Measurements from ENCODE around the gene MFSD11. TPM values are rescaled to one million over a fixed set of nuclear protein-coding genes. Genes with fewer than 3 reads are reported as not detected.

The MFSD11 gene
- total and polyA plus RNA-seq, 2 of the 8 experiments (the other 6 are each of a cell fraction or from before 2014, with no cell fraction given): 17.7 to 19.8 TPM

DNA sequence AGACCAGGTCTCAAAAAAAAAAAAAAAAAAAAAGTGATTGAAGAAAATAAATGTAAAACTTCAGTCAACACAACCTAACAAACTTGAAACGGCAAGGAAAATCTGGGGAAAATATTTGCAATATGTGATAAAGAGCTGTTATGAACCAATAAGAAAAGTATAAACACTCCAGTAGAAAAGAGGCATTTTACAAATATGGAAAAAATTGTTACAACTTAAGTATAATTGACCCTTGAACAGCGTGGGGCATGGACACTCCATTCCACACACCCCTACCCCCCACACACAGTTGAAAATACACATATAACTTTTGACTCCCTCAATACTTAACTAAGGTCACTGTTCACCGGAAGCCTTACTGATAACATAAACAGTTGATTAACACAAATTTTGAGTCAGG, 20.7 kb downstream of the MFSD11 start:
- Histone ChIP-seq H3K27me3 (replicated peaks in 1 of 4; ENCODE audit: control insufficient read depth in 3 of 4, extremely low read depth in 1 of 4, insufficient read depth in 3 of 4, low read length in 3 of 4) (no peaks in the 10 kb centered on the region), H3K23me2 (ENCODE audit: low read depth, low read length) (no peaks in the 10 kb centered on the region), H3K27ac (ENCODE audit: low read depth, low read length) (no peak overlapping the region), H3K36me3 (ENCODE audit: control insufficient read depth in 2 of 4, insufficient read depth in 4 of 4, low read length in 3 of 4) (peaks cover 0 to 4% (median 4%) of the 10 kb centered on the region in 4 experiments; a peak in 4 of 8 replicates), H3K4ac (replicated peaks; ENCODE audit: insufficient read length, low read depth, low read length) (no peak overlapping the region), H4K5ac (ENCODE audit: insufficient read length, low read depth, low read length) (no peak overlapping the region), H4K8ac (ENCODE audit: extremely low read depth, insufficient read depth, low read length) (no peak overlapping the region), H4K91ac (replicated peaks; ENCODE audit: insufficient read length, low read length) (no peak overlapping the region), H3K4me1 (replicated peaks in 1 of 4; ENCODE audit: control insufficient read depth in 3 of 4, insufficient read depth in 4 of 4, low read length in 3 of 4) (no peaks in the 10 kb centered on the region), H2BK15ac (ENCODE audit: low read length) (no peak overlapping the region), H3K9me3 (ENCODE audit: insufficient read depth in 2 of 2, low read depth in 1 of 2, low read length in 1 of 2) (no peaks in the 10 kb centered on the region), H3K4me2 (ENCODE audit: insufficient read depth in 1 of 2, low read depth in 2 of 2, low read length in 2 of 2) (no peak overlapping the region), H3K23ac (ENCODE audit: insufficient read length) (no peak overlapping the region), H2AFZ (ENCODE audit: low read length) (no peak overlapping the region), H2BK5ac (ENCODE audit: low read depth, low read length) (no peak overlapping the region), H3K18ac (ENCODE audit: extremely low read depth, low read length) (no peak overlapping the region), H3K56ac (replicated peaks; ENCODE audit: insufficient read length, low read depth, low read length) (no peak overlapping the region), H3K79me1 (ENCODE audit: low read depth, low read length) (no peaks in the 10 kb centered on the region), H4K20me1 (replicated peaks in 1 of 2; ENCODE audit: control insufficient read depth in 1 of 2, insufficient read depth in 2 of 2, low read length in 2 of 2) (no peaks in the 10 kb centered on the region), H2BK20ac (ENCODE audit: low read length) (no peak overlapping the region), H2BK120ac (replicated peaks; ENCODE audit: low read depth, low read length) (no peak overlapping the region), H2AK5ac (ENCODE audit: low read depth, low read length) (no peak overlapping the region), H3K9ac (replicated peaks in 1 of 4; ENCODE audit: extremely low read depth in 1 of 4, low read depth in 3 of 4, low read length in 3 of 4) (no peak overlapping the region), H3K79me2 (ENCODE audit: control insufficient read depth in 1 of 2, insufficient read depth in 2 of 2, low read length in 2 of 2) (no peaks in the 10 kb centered on the region), H3K14ac (ENCODE audit: insufficient read length) (no peak overlapping the region), H2BK12ac (ENCODE audit: low read depth, low read length) (no peak overlapping the region), H3K4me3 (ENCODE audit: extremely low read depth in 1 of 4, insufficient read depth in 2 of 4, low read depth in 3 of 4, low read length in 4 of 4) (no peak overlapping the region)
- DNase-seq (ENCODE audit: low read depth in 1 of 2, low spot score in 2 of 2): no peak
- ChIA-PET POLR2A (ENCODE audit: partially characterized antibody) (interaction anchor here (0.8 to 1.4 kb wide), 2 partner anchors 21 to 26 kb away, joined by 3 to 6 read pairs; partner anchors contain the start of genes MFSD11 and SRSF2), CTCF (ENCODE audit: partially characterized antibody) (interaction anchor here (1.6 to 2.0 kb wide), 2 partner anchors 10 to 58 kb away, joined by 3 to 5 read pairs; no protein-coding TSS in a partner anchor)
- 90% methylated on average over 3 of the region's 3 CpGs; no CpG with 5 or more reads in 1 of the 2 experiments for WGBS, 2 experiments (ENCODE audit: extremely low coverage in 1 of 2, insufficient coverage in 1 of 2, insufficient read length in 1 of 2, insufficient replicate concordance in 2 of 2, low coverage in 1 of 2, low lambda C conversion rate in 2 of 2, missing lambda C conversion rate in 1 of 2)
- no peak for FAIRE-seq
- TF ChIP-seq EGR1 (IDR thresholded peaks at IDR 0.05; ENCODE audit: borderline replicate concordance, low read depth, low read length) (no peak), SP2 (IDR thresholded peaks at IDR 0.05; ENCODE audit: low read length) (no peak), SRF (IDR thresholded peaks at IDR 0.05; ENCODE audit: low read depth, low read length) (no peak), TAF7 (optimal IDR thresholded peaks at IDR 0.05; ENCODE audit: borderline replicate concordance, low read depth, low read length) (no peak), JUN (IDR thresholded peaks at IDR 0.05; ENCODE audit: low read depth, low read length) (no peak), CREB1 (IDR thresholded peaks at IDR 0.05) (no peak)
- TF ChIP-seq, protein P1, sequence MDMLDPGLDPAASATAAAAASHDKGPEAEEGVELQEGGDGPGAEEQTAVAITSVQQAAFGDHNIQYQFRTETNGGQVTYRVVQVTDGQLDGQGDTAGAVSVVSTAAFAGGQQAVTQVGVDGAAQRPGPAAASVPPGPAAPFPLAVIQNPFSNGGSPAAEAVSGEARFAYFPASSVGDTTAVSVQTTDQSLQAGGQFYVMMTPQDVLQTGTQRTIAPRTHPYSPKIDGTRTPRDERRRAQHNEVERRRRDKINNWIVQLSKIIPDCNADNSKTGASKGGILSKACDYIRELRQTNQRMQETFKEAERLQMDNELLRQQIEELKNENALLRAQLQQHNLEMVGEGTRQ (IDR thresholded peaks at IDR 0.05; ENCODE audit: low read length): no peak
- TF ChIP-seq, protein P2, sequence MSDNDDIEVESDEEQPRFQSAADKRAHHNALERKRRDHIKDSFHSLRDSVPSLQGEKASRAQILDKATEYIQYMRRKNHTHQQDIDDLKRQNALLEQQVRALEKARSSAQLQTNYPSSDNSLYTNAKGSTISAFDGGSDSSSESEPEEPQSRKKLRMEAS (IDR thresholded peaks at IDR 0.05): no peak
